Gastroesophageal sphincter (tissue), 4 donors: ENCODE measurements around the gene TMED8. TPM values are rescaled to one million over a fixed set of nuclear protein-coding genes. Genes with fewer than 3 reads are reported as not detected.
A peak's percentile ranks its signal among the peaks of the same experiment; 100 is the strongest.

Source experiments
- ATAC-seq: fragments of 150-250 bp; one replicate; pipeline ENCODE4 v1.9.1; 2016; ENCODE audit warnings: mild to moderate bottlenecking, moderate library complexity
- H3K27ac ChIP-seq, 4 donors: fragments of 200-600 bp; sonication (generic) in 3 of 4; 1 replicate in 3 of 4; 2 replicates in 1 of 4; pipeline ENCODE4 v1.5.1; 2016 to 2019
- H3K27me3 ChIP-seq: fragments of 200-600 bp; sonication (generic); one replicate; pipeline ENCODE4 v1.5.1; 2019
- H3K36me3 ChIP-seq, 2 donors: fragments of 200-600 bp; sonication (generic); one replicate each; pipeline ENCODE4 v1.5.1; 2019; ENCODE audit warnings: control low read depth in 1 of 2
- H3K4me1 ChIP-seq, 3 donors: fragments of 200-600 bp; sonication (generic); 1 replicate in 2 of 3; 2 replicates in 1 of 3; pipeline ENCODE4 v1.5.1; 2016 to 2019; ENCODE audit warnings: control low read depth in 2 of 3
- H3K4me3 ChIP-seq, 2 donors: fragments of 200-600 bp; sonication (generic); one replicate each; pipeline ENCODE4 v1.5.1; 2019; ENCODE audit warnings: mild to moderate bottlenecking in 1 of 2, moderate library complexity in 1 of 2
- H3K9me3 ChIP-seq, 3 donors: fragments of 200-600 bp; sonication (generic); one replicate each; pipeline ENCODE4 v1.5.1; 2017 to 2019; ENCODE audit warnings: control low read depth in 2 of 3
- CTCF ChIP-seq, 4 experiments: fragments of 200-600 bp in 2 of 4; fragments of 450-650 bp in 2 of 4; sonication (generic) in 1 of 4; IDR thresholded peaks; one replicate each; pipeline ENCODE4 v1.5.1; 2017 to 2019; ENCODE audit warnings: antibody characterized with exemption in 4 of 4, mild to moderate bottlenecking in 2 of 4, moderate library complexity in 2 of 4
- EP300 ChIP-seq: sonication (generic); formaldehyde crosslinking; IDR thresholded peaks from one replicate; pipeline ENCODE4 v1.6.1; 2017; ENCODE audit warnings: antibody characterized with exemption, mild to moderate bottlenecking
- POLR2A ChIP-seq, 2 donors: fragments of 450-650 bp; IDR thresholded peaks; one replicate each; pipeline ENCODE4 v1.6.1; 2017; ENCODE audit warnings: antibody characterized with exemption in 2 of 2, mild to moderate bottlenecking in 2 of 2, moderate library complexity in 1 of 2
- POLR2AphosphoS5 ChIP-seq: sonication (generic); formaldehyde crosslinking; IDR thresholded peaks from one replicate; pipeline ENCODE4 v1.6.1; 2017; ENCODE audit warnings: antibody characterized with exemption
- WGBS, 2 donors: methylation state at CpG; one replicate each; pipeline ENCODE4 v1.1.5; 2018; ENCODE audit warnings: low coverage in 1 of 2; 5-methylcytosine and 5-hydroxymethylcytosine counted together
- total RNA-seq, 4 donors: library from RNA; depleted of rRNA; stranded (reverse); fragments of >200 nt; gene quantifications; one replicate each; pipeline ENCODE4 v1.1.0, GENCODE V29; 2016

Gene TMED8
- total RNA-seq, 4 donors from 2014 or later, result 16.6 to 21.4 (median 20.7) TPM

GRCh38 chr14:77324816-77325745 lies 51.8 kb downstream of the TMED8 start:
- ATAC-seq, result no peak

GRCh38 chr14:77324289-77324688 lies 52.6 kb downstream of the TMED8 start:
- Histone ChIP-seq H3K27me3 (no peaks in the 10 kb centered on the region), H3K9me3 (no peaks in the 10 kb centered on the region), H3K4me1 (peaks cover 0 to 18% (median 8%) of the 10 kb centered on the region in 3 donors), H3K27ac (no peak overlapping the region), H3K36me3 (no peaks in the 10 kb centered on the region), H3K4me3 (no peak overlapping the region)
- no peak for ATAC-seq
- TF ChIP-seq POLR2AphosphoS5 (no peak), EP300 (no peak)
- 80 to 100% methylated on average over 1 of the region's 3 CpGs for WGBS, 2 donors

More at GRCh38 chr14:77324816-77325745, 51.8 kb downstream of the TMED8 start:
- no peaks in the 10 kb centered on the region for H3K36me3 ChIP-seq
- no peak overlapping the region for H3K4me3 ChIP-seq
- 50 to 90% methylated on average over 1 to 2 of the region's 11 CpGs for WGBS, 2 donors
- no peaks in the 10 kb centered on the region for H3K9me3 ChIP-seq
- no peak overlapping the region for H3K27ac ChIP-seq
- no peak for TF ChIP-seq POLR2A (IDR thresholded peaks at IDR 0.05)
- no peak for TF ChIP-seq POLR2AphosphoS5
- no peak for TF ChIP-seq EP300
- no peaks in the 10 kb centered on the region for H3K27me3 ChIP-seq
- H3K4me1 ChIP-seq, result peaks cover 0 to 10% (median 2%) of the 10 kb centered on the region in 3 donors

- TF ChIP-seq EP300, result no peak
- TF ChIP-seq CTCF (IDR thresholded peaks at IDR 0.05), result no peak
- no peak for TF ChIP-seq POLR2AphosphoS5
- no peak for TF ChIP-seq POLR2A (IDR thresholded peaks at IDR 0.05)
- WGBS, 2 donors, result 100% methylated on average over 1 of the region's 4 CpGs; no CpG with 5 or more reads in 1 of the 2 donors
- Histone ChIP-seq H3K36me3 (no peaks in the 10 kb centered on the region), H3K4me1 (peaks cover 0 to 24% (median 10%) of the 10 kb centered on the region in 3 donors), H3K27me3 (no peaks in the 10 kb centered on the region), H3K4me3 (no peak overlapping the region), H3K27ac (no peak overlapping the region), H3K9me3 (no peaks in the 10 kb centered on the region)
- ATAC-seq, result no peak
These were observed 53.3 kb downstream of the TMED8 start for GRCh38 chr14:77323571-77323970.

GRCh38 chr14:77322951-77323350 lies 53.9 kb downstream of the TMED8 start:
- Histone ChIP-seq H3K27me3 (no peaks in the 10 kb centered on the region), H3K27ac (no peak overlapping the region), H3K4me3 (no peak overlapping the region), H3K4me1 (peaks cover 0 to 25% (median 10%) of the 10 kb centered on the region in 3 donors), H3K9me3 (no peaks in the 10 kb centered on the region), H3K36me3 (no peaks in the 10 kb centered on the region)
- 67 to 97% methylated on average over 1 to 5 of the region's 5 CpGs for WGBS, 2 donors
- no peak for TF ChIP-seq POLR2AphosphoS5
- TF ChIP-seq CTCF (IDR thresholded peaks at IDR 0.05), result no peak
- ATAC-seq, result no peak

- ATAC-seq, result no peak
- Histone ChIP-seq H3K4me3 (peak overlapping the region in 1 of 2 donors; percentile 100), H3K9me3 (no peaks in the 10 kb centered on the region), H3K4me1 (peaks cover 0 to 31% (median 10%) of the 10 kb centered on the region in 3 donors), H3K27me3 (no peaks in the 10 kb centered on the region), H3K27ac (peak overlapping the region; percentile 92 to 97 (median 96)), H3K36me3 (no peaks in the 10 kb centered on the region)
- TF ChIP-seq POLR2AphosphoS5 (no peak), CTCF (IDR thresholded peaks at IDR 0.05) (no peak), POLR2A (IDR thresholded peaks at IDR 0.05) (no peak), EP300 (no peak)
- WGBS, 2 donors, result 44 to 63% methylated on average over 4 to 5 of the region's 5 CpGs
These were observed 54.5 kb downstream of the TMED8 start for GRCh38 chr14:77322250-77322902.
